NCI-H2227 (cell line): ENCODE results near the gene PAMR1.
"Not testable (repeated sequence)": the region's sequence is repeated elsewhere in the genome, so short reads cannot be mapped to it uniquely, and the experiment has no call there.

Experiments used
- DNase-seq: peaks from one replicate; lab custom pipeline; 2025; ENCODE audit not compliant: unreplicated experiment; lab: John Stamatoyannopoulos, UW

The PAMR1 gene

GRCh38 chr11:35546317-35546716, 20.9 kb upstream of the PAMR1 start:
- DNase-seq = no peak

DNA sequence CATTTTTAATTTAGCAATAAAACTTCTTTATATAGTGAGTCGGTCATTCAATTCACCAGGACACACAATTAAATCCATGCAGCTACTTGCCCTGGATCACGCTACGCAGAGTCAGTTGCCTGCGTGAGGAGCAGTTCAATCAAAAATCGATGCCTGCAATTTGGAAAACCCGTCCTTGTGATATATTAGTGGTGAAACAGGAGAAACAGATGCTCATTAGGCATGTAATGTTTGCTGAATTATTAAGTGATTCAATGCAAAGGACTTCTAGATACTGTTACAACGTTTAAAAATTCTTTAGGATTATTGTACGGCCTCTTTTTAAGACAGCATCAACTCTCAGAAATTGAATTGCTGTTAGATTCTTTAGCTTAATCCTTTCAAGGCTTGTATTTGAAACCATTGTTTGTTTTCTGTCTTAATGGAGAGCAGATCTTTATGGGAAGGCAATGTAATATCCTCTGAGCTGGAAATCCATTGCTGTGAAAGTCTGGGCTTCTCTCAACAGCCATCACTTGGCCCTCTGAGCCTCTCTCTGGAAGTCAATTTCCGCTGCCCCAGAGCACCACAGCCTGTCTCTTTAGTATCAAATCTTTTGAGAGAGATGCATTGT, 20.1 kb upstream of the PAMR1 start:
- no peak for DNase-seq

GRCh38 chr11:35543481-35543880, 18.1 kb upstream of the PAMR1 start:
- DNase-seq = no peak

GRCh38 chr11:35541621-35542375, 16.4 kb upstream of the PAMR1 start:
- DNase-seq = no peak

- DNase-seq = no peak
Observed at GRCh38 chr11:35540526-35540925, 15.1 kb upstream of the PAMR1 start.

- no peak for DNase-seq
Observed at GRCh38 chr11:35539781-35540281, 14.4 kb upstream of the PAMR1 start.

GRCh38 chr11:35539256-35539655, 13.8 kb upstream of the PAMR1 start:
- DNase-seq = no peak

DNA sequence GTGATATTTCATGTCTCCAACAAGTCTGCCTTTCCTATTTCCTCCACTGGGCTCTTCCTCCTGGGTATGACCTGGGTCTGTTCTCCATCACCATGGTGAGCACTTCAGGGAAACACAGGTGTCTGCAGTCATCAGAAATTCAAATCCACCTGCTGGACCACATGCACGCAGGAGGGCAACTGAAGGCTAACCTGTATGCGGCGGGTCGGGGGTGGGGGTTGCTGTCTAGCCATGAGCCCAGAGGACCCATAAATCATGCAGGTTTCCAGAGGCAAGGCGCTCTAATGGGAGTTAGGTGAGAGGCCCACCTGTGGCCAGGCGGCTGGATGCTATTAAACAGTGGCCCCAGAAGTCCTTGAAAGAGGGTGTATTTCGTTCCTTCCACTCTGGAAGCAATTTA, 11.1 kb upstream of the PAMR1 start:
- no peak for DNase-seq

DNA sequence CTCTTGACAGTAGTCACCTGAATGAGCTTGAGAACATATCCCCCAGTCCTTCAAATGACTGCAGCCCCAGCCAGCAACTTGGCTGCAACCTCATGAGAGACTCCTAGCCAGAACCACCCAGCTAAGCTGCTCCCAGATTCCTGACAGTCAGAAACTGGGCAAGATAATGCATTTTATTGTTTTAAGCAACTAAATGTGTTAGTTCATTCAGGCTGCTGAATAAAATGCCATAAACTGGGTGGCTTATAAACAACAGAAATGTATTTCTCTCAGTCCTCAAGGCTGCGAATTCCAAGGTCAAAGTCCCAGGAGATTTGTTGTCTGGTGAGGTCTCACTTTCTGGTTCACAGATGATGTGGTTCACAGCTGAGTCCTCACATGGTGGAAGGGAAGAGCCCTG, 5.8 kb upstream of the PAMR1 start:
- DNase-seq = no peak

DNA sequence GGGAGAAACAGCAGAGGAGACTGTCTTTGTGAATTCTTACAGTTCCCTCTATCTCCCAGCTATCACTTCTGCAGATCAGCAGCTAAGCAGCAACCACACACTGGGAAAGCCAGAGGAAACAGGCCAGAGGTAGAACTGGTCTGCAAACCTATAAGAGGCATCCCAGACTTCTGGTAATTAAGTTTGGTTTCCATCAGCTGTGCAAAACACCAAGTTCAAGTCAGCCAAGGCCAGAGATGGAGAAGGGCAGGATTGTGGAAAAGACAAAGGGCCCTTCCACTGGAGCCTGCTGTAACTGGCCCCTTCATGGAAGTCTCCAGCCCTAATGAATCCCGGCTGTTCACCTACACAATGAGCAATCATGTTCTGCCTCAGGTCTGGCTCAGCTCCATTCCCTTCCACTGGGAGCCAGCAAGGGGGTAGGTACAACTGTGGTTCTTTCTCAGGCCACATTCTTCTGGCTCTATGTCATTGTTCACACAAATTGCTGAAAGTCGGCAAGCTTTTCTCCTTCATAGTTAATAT, 4.6 kb upstream of the PAMR1 start:
- DNase-seq = no peak

DNA sequence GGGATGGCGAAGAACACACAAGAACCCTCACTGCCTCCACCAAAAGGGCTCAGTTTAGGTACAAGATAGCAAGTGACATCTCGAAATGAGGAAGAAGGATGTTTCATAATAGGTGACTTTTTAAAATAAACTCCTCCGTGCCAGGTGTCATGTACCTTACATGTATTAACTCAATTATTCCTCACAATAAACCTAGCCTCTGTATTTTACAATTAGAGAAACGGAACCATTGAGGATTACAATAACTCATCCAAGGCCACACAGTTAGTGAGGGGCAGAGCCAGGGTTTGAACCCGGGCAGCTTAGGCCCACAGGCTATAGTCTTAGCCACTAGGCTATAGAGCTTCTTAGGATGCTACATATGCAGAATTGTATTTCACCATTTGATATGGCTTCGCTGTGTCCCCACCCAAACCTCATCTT, 965 bp upstream of the PAMR1 start:
- DNase-seq = peak; percentile 28

DNA sequence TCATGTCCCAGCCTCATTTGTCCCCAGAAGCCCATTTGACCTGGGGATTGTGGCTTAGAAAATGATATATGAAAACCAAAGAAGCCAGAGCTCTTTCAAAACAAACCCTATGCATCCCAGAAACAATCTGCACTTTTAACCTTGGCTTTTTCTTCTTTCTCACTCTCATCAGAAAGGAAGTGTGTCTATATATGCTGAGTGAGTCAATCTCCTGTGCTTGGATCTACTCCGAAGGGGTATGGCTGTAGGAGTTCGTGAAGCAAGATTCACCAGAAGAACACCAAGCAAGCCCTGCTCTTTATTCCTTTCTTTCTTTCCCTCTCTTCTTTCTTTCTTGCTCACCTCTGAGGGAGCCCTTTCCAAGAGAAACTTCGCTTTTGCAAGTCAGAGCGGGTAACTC, 636 bp downstream of the PAMR1 start:
- DNase-seq = no peak

DNA sequence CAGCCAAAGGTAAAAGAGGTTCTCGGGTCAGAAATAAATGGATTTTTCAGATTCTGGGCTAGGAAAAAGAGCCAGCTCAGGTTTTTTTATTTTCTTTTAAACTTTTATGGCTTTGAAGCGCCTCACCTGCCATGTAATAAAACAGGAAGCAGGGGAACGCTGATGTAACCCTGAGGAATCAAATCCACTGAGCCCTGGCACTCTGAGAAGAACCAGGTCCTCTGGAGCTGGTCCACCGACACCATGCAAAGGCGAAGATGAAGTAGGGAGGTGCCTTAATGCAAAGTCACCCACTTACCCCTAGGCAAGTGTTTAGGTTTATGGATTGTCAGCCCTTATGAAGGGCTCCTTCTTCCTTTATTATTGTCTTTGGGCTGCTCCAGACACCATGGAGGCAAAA, 1.6 kb downstream of the PAMR1 start:
- DNase-seq = no peak

DNA sequence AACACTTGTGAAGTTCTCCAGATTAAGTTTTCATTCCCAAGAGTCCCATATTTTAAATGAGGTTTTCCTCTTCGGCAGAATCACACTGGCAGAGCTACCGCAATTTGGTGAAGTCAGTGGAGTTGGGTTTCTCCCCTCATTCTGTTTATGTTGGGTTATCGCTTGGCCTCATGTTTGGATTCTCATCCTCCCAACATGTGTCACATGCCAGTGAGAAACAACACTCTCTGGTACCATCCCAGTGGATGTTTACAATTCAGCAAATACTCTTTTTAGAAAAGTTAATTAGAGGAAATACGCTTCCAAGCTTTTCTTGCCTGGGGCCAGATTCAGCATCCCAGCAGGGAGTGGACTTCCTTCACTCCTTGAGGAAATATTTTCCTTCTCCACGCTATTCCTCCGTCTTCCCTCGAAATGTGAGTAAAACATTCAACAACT, 2.1 kb downstream of the PAMR1 start:
- no peak for DNase-seq

- DNase-seq = not testable (repeated sequence)
Observed at GRCh38 chr11:35522091-35522490, 3.3 kb downstream of the PAMR1 start.

DNA sequence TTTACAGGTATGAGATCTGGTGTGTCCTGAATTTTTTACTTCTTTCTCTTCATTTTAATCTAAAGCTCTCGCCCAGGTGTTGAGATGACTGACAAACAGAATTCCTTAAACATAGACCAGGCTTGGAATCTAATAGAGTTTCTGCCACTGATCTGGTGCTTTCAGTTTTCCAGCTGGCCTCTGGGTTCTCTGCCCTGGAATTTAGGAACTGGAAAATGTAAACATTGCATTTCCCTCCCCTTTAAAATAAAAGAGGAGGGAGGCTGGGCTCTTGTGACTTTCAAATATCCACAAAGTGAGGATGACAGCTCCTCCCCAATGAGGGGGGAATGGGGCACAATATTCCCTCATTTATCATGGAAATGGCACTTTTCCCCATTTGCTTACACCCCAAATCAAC, 5.0 kb downstream of the PAMR1 start:
- DNase-seq = no peak

- no peak for DNase-seq
Observed at GRCh38 chr11:35518766-35519165, 6.7 kb downstream of the PAMR1 start.

DNA sequence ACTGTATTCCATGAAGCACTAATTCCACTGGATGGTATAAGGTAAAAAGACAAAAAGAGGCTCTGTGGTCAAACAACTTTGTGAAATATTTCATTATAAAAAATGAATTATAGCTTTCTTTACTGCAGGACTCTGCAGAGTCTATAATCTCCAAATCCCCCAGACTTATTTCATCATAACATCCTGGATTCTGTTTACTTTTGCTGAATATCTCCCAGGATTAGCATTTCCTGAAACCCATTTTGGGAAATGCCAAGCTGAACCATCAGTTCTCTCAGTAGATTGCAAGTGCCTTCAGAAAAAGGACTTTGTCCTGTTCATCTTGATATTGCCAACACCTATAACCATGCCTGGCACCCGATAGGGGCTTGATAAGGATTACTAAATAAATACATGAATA, 7.9 kb downstream of the PAMR1 start:
- DNase-seq = no peak

DNA sequence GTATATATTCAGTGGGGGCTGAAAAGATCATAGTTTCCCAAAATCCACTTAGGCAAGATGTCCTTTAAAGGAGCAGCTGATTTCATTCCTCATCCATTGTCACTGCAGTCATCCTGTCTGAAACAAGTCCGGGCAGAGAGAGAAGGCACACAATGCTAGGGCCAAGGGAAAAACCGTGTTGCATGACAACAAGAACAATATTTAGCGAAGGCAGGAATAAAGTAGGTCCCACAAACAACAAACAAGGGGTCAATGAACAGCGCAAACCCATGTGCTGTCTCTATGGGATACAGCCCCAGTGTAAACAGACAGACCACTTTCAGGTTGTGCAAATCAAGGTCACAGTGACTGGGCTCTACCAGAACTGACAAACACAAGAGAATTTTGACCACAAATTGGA, 9.0 kb downstream of the PAMR1 start:
- no peak for DNase-seq

DNA sequence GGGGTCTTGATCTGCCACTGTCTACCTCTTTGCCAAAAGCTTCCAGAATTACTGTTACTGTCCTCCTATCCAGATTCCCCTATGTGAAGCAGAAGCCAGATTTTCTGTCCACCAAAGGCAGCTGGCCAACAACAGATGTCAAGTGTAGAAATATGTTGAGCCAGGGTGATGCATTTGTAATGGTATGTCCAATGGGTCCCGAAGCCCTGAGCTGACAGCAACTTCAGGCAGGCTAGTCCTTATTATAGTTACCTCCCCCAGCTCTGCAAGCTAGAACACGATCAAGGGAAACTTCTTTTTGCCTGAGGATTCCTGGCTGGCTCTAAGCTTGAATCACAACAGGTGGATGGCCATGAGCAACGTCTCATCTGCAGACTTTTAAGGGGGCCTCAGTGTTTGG, 10.2 kb downstream of the PAMR1 start:
- DNase-seq = no peak

- no peak for DNase-seq
Observed at GRCh38 chr11:35514481-35514880, 10.9 kb downstream of the PAMR1 start.

GRCh38 chr11:35511666-35512065, 13.8 kb downstream of the PAMR1 start:
- DNase-seq = no peak
